Neural progenitor cell (in vitro differentiated cells): ENCODE data around the gene TRPM1. TPM values are rescaled to one million over a fixed set of nuclear protein-coding genes. Genes with fewer than 3 reads are reported as not detected.

Experiments
- DNase-seq: peaks from one replicate; pipeline ENCODE4 v3.0.0-alpha.2; 2016; ENCODE audit warnings: low spot score
- H2AFZ ChIP-seq: fragments of 200-600 bp; sonication (generic); replicated peaks from 2 replicates; pipeline ENCODE4 v1.6.1; 2016; ENCODE audit warnings: antibody characterized with exemption
- H3F3A ChIP-seq: fragments of 200-600 bp; sonication (generic); 2 replicates; pipeline ENCODE4 v1.6.1; 2016; ENCODE audit warnings: antibody characterized with exemption, low read depth
- H3K27ac ChIP-seq: fragments of 200-600 bp; sonication (generic); 2 replicates; pipeline ENCODE4 v1.5.1; 2016; ENCODE audit warnings: mild to moderate bottlenecking
- H3K27me3 ChIP-seq: fragments of 200-600 bp; sonication (generic); 2 replicates; pipeline ENCODE4 v1.6.1; 2016; ENCODE audit warnings: mild to moderate bottlenecking, moderate library complexity
- H3K36me3 ChIP-seq: fragments of 200-600 bp; sonication (generic); 2 replicates; pipeline ENCODE4 v1.5.1; 2016
- H3K4me1 ChIP-seq: fragments of 200-600 bp; sonication (generic); 2 replicates; pipeline ENCODE4 v1.6.1; 2016; ENCODE audit warnings: mixed run types
- H3K4me2 ChIP-seq: fragments of 200-600 bp; sonication (generic); 2 replicates; pipeline ENCODE4 v1.6.1; 2016
- H3K4me3 ChIP-seq: fragments of 200-600 bp; sonication (generic); 2 replicates; pipeline ENCODE4 v1.5.1; 2016
- H3K79me2 ChIP-seq: fragments of 200-600 bp; sonication (generic); 2 replicates; pipeline ENCODE4 v1.6.1; 2016; ENCODE audit warnings: low read depth
- H3K9ac ChIP-seq: fragments of 200-600 bp; sonication (generic); 2 replicates; pipeline ENCODE4 v1.6.1; 2016
- H3K9me3 ChIP-seq: fragments of 200-600 bp; sonication (generic); 2 replicates; pipeline ENCODE4 v1.5.1; 2016; ENCODE audit warnings: low read depth
- H4K20me1 ChIP-seq: fragments of 200-600 bp; sonication (generic); 2 replicates; pipeline ENCODE4 v1.6.1; 2016; ENCODE audit warnings: low read depth
- H3K27ac Mint-ChIP-seq: 3 replicates; pipeline ENCODE4 v1.8.0; 2021; ENCODE audit warnings: mixed read lengths
- H3K27me3 Mint-ChIP-seq: 2 replicates; pipeline ENCODE4 v1.8.0; 2022; ENCODE audit warnings: low read depth, mild to moderate bottlenecking, inconsistent platforms, moderate library complexity, mixed read lengths; ENCODE audit not compliant: insufficient read depth
- H3K36me3 Mint-ChIP-seq: 3 replicates; pipeline ENCODE4 v1.8.0; 2021; ENCODE audit warnings: mixed read lengths
- H3K4me1 Mint-ChIP-seq: 3 replicates; pipeline ENCODE4 v1.8.0; 2021; ENCODE audit warnings: mixed read lengths
- H3K4me3 Mint-ChIP-seq: 3 replicates; pipeline ENCODE4 v1.8.0; 2021; ENCODE audit warnings: mild to moderate bottlenecking, moderate library complexity, mixed read lengths
- H3K9me3 Mint-ChIP-seq: 3 replicates; pipeline ENCODE4 v1.8.0; 2020; ENCODE audit warnings: mixed read lengths
- CTCF ChIP-seq: fragments of 200-600 bp; sonication (generic); IDR thresholded peaks from 2 replicates; pipeline ENCODE4 v1.5.1; 2017; ENCODE audit warnings: antibody characterized with exemption, mild to moderate bottlenecking
- EZH2 ChIP-seq: fragments of 200-600 bp; sonication (generic); IDR thresholded peaks from 2 replicates; pipeline ENCODE4 v1.6.1; 2017; ENCODE audit warnings: antibody characterized with exemption, mild to moderate bottlenecking, moderate library complexity
- EZH2phosphoT487 ChIP-seq: fragments of 200-600 bp; sonication (generic); IDR thresholded peaks from 2 replicates; pipeline ENCODE4 v1.6.1; 2017; ENCODE audit warnings: antibody characterized with exemption
- total RNA-seq: library from RNA; depleted of rRNA; stranded (reverse); fragments of >200 nt; gene quantifications from 2 replicates; pipeline ENCODE4 v1.2.3, GENCODE V29; 2015; ENCODE audit warnings: low replicate concordance

Gene TRPM1
- total RNA-seq, 1 donor from 2014 or later = not detected

GRCh38 chr15:31021067-31021665 is 80.4 kb downstream of the TRPM1 start:
- DNase-seq = no peak
- no peak overlapping the region for H3K4me3 Mint-ChIP-seq
- H3K27ac Mint-ChIP-seq = no peak overlapping the region
- no peaks in the 10 kb centered on the region for H3K9me3 Mint-ChIP-seq
- H3K36me3 Mint-ChIP-seq = no peaks in the 10 kb centered on the region
- no peak overlapping the region for H3K4me3 ChIP-seq
- H3K9ac ChIP-seq = no peak overlapping the region
- peaks cover 5% of the 10 kb centered on the region for H3K4me1 Mint-ChIP-seq
- H3K4me1 ChIP-seq = peaks cover 6% of the 10 kb centered on the region
- no peak overlapping the region for H3K27ac ChIP-seq
- TF ChIP-seq EZH2 = no peak
- no peak for TF ChIP-seq CTCF
- no peak for TF ChIP-seq EZH2phosphoT487
- no peaks in the 10 kb centered on the region for H3K9me3 ChIP-seq
- no peak overlapping the region for H3K4me2 ChIP-seq
- no peaks in the 10 kb centered on the region for H4K20me1 ChIP-seq
- H2AFZ ChIP-seq = no peak overlapping the region
- no peaks in the 10 kb centered on the region for H3K36me3 ChIP-seq
- no peaks in the 10 kb centered on the region for H3K27me3 ChIP-seq
- H3K79me2 ChIP-seq = no peaks in the 10 kb centered on the region
- H3F3A ChIP-seq = no peaks in the 10 kb centered on the region
- H3K27me3 Mint-ChIP-seq = peaks cover 2% of the 10 kb centered on the region

GRCh38 chr15:31020542-31020941 is 81.0 kb downstream of the TRPM1 start:
- no peaks in the 10 kb centered on the region for H3K36me3 Mint-ChIP-seq
- H2AFZ ChIP-seq = no peak overlapping the region

GRCh38 chr15:31019986-31020385 is 81.5 kb downstream of the TRPM1 start:
- peaks cover 2% of the 10 kb centered on the region for H3K9me3 Mint-ChIP-seq
- Histone ChIP-seq H3K27ac (no peak overlapping the region), H3K9ac (no peak overlapping the region), H3K79me2 (no peaks in the 10 kb centered on the region), H3F3A (no peaks in the 10 kb centered on the region), H3K4me2 (no peak overlapping the region), H3K36me3 (no peaks in the 10 kb centered on the region), H4K20me1 (no peaks in the 10 kb centered on the region), H3K4me1 (peaks cover 6% of the 10 kb centered on the region), H3K27me3 (no peaks in the 10 kb centered on the region), H3K9me3 (no peaks in the 10 kb centered on the region), H2AFZ (no peak overlapping the region), H3K4me3 (no peak overlapping the region)
- H3K36me3 Mint-ChIP-seq = no peaks in the 10 kb centered on the region
- peaks cover 2% of the 10 kb centered on the region for H3K27me3 Mint-ChIP-seq
- TF ChIP-seq EZH2 (no peak), EZH2phosphoT487 (no peak), CTCF (no peak)
- no peak overlapping the region for H3K4me3 Mint-ChIP-seq
- no peak overlapping the region for H3K27ac Mint-ChIP-seq
- no peak for DNase-seq
- peaks cover 5% of the 10 kb centered on the region for H3K4me1 Mint-ChIP-seq

More at GRCh38 chr15:31020542-31020941, 81.0 kb downstream of the TRPM1 start:
- H3K4me1 ChIP-seq = peaks cover 6% of the 10 kb centered on the region
- no peak overlapping the region for H3K4me3 Mint-ChIP-seq
- H3K27ac Mint-ChIP-seq = no peak overlapping the region
- H3K27me3 ChIP-seq = no peaks in the 10 kb centered on the region
- H3K9ac ChIP-seq = no peak overlapping the region
- H3K79me2 ChIP-seq = no peaks in the 10 kb centered on the region
- peaks cover 2% of the 10 kb centered on the region for H3K27me3 Mint-ChIP-seq
- no peaks in the 10 kb centered on the region for H3F3A ChIP-seq
- H4K20me1 ChIP-seq = no peaks in the 10 kb centered on the region
- H3K4me1 Mint-ChIP-seq = peaks cover 5% of the 10 kb centered on the region
- no peak overlapping the region for H3K4me2 ChIP-seq
- H3K9me3 Mint-ChIP-seq = no peaks in the 10 kb centered on the region
- no peaks in the 10 kb centered on the region for H3K36me3 ChIP-seq
- DNase-seq = no peak
- no peaks in the 10 kb centered on the region for H3K9me3 ChIP-seq
- no peak for TF ChIP-seq EZH2phosphoT487
- TF ChIP-seq EZH2 = no peak
- TF ChIP-seq CTCF = no peak
- no peak overlapping the region for H3K27ac ChIP-seq
- H3K4me3 ChIP-seq = no peak overlapping the region
